ENCODE data around the gene MSH3. TPM values are rescaled to one million over a fixed set of nuclear protein-coding genes. Genes with fewer than 3 reads are reported as not detected.

The MSH3 gene
- total and polyA plus RNA-seq, 2 of the 8 experiments (the other 6 are each of a cell fraction or from before 2014, with no cell fraction given) = 3.6 to 22.6 TPM

DNA sequence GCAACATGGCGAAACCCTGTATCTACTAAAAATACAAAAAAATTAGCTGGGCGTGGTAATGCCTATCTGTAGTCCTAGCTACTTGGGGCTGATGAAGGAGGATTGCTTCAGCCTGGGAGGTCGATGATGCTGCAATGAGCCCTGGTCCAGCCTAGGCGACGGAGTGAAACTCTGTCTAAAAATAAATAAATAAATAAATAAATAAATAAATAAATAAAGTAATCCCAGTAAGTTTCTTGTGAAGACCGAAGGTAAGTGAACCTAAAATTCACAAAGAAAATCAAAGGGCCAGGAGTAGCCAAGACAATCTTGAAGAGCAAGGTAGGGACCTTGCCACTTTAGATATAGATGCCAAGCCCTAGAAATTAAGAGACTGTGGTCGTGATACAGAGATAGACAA is 68.5 kb downstream of the MSH3 start:
- Histone ChIP-seq H3K9me3 (ENCODE audit: insufficient read depth in 2 of 2, low read depth in 1 of 2, low read length in 1 of 2) (peaks cover 0 to 7% of the 10 kb centered on the region in 2 experiments; a peak in 1 of 4 replicates), H2BK5ac (ENCODE audit: low read depth, low read length) (no peak overlapping the region), H3K4ac (replicated peaks; ENCODE audit: insufficient read length, low read depth, low read length) (no peak overlapping the region), H3K14ac (ENCODE audit: insufficient read length) (no peak overlapping the region), H2BK120ac (replicated peaks; ENCODE audit: low read depth, low read length) (no peak overlapping the region), H3K36me3 (ENCODE audit: control insufficient read depth in 2 of 4, insufficient read depth in 4 of 4, low read length in 3 of 4) (peaks cover 0 to 14% (median 1%) of the 10 kb centered on the region in 4 experiments; a peak in 4 of 8 replicates), H2AFZ (ENCODE audit: low read length) (no peak overlapping the region), H4K8ac (ENCODE audit: extremely low read depth, insufficient read depth, low read length) (no peak overlapping the region), H3K79me1 (ENCODE audit: low read depth, low read length) (no peaks in the 10 kb centered on the region), H3K79me2 (ENCODE audit: control insufficient read depth in 1 of 2, insufficient read depth in 2 of 2, low read length in 2 of 2) (no peaks in the 10 kb centered on the region), H4K20me1 (replicated peaks in 1 of 2; ENCODE audit: control insufficient read depth in 1 of 2, insufficient read depth in 2 of 2, low read length in 2 of 2) (no peaks in the 10 kb centered on the region), H3K18ac (ENCODE audit: extremely low read depth, low read length) (no peak overlapping the region), H3K23me2 (ENCODE audit: low read depth, low read length) (no peaks in the 10 kb centered on the region), H3K4me1 (replicated peaks in 1 of 4; ENCODE audit: control insufficient read depth in 3 of 4, insufficient read depth in 4 of 4, low read length in 3 of 4) (no peaks in the 10 kb centered on the region), H2BK20ac (ENCODE audit: low read length) (no peak overlapping the region), H3K27ac (ENCODE audit: low read depth, low read length) (no peak overlapping the region), H3K27me3 (replicated peaks in 1 of 4; ENCODE audit: control insufficient read depth in 3 of 4, extremely low read depth in 1 of 4, insufficient read depth in 3 of 4, low read length in 3 of 4) (no peaks in the 10 kb centered on the region), H2BK15ac (ENCODE audit: low read length) (no peak overlapping the region), H4K91ac (replicated peaks; ENCODE audit: insufficient read length, low read length) (no peak overlapping the region), H3K56ac (replicated peaks; ENCODE audit: insufficient read length, low read depth, low read length) (no peak overlapping the region), H2BK12ac (ENCODE audit: low read depth, low read length) (no peak overlapping the region), H4K5ac (ENCODE audit: insufficient read length, low read depth, low read length) (no peak overlapping the region), H3K9ac (replicated peaks in 1 of 4; ENCODE audit: extremely low read depth in 1 of 4, low read depth in 3 of 4, low read length in 3 of 4) (no peak overlapping the region), H2AK5ac (ENCODE audit: low read depth, low read length) (no peak overlapping the region), H3K4me2 (ENCODE audit: insufficient read depth in 1 of 2, low read depth in 2 of 2, low read length in 2 of 2) (no peak overlapping the region), H3K23ac (ENCODE audit: insufficient read length) (no peak overlapping the region), H3K4me3 (ENCODE audit: extremely low read depth in 1 of 4, insufficient read depth in 2 of 4, low read depth in 3 of 4, low read length in 4 of 4) (no peak overlapping the region)
- POLR2A ChIA-PET (ENCODE audit: partially characterized antibody) = interaction anchor here (0.8 kb wide), 1 partner anchor 10 kb away, joined by 3 read pairs; no protein-coding TSS in a partner anchor
- CTCF ChIA-PET (ENCODE audit: partially characterized antibody) = interaction anchor here (1.7 kb wide), 1 partner anchor 11 kb away, joined by 5 read pairs; no protein-coding TSS in a partner anchor
- WGBS, 2 experiments (ENCODE audit: extremely low coverage in 1 of 2, insufficient coverage in 1 of 2, insufficient read length in 1 of 2, insufficient replicate concordance in 2 of 2, low coverage in 1 of 2, low lambda C conversion rate in 2 of 2, missing lambda C conversion rate in 1 of 2) = 93% methylated on average over 7 of the region's 7 CpGs; no CpG with 5 or more reads in 1 of the 2 experiments
- FAIRE-seq (no peak), DNase-seq (ENCODE audit: low read depth in 1 of 2, low spot score in 2 of 2) (no peak)
- TF ChIP-seq HDAC2 (IDR thresholded peaks at IDR 0.05; ENCODE audit: borderline replicate concordance in 1 of 2, low read depth in 2 of 2, low read length in 2 of 2) (no peak), SP2 (IDR thresholded peaks at IDR 0.05; ENCODE audit: low read length) (no peak), POU5F1 (IDR thresholded peaks at IDR 0.05; ENCODE audit: low read depth, low read length) (no peak), TAF1 (IDR thresholded peaks at IDR 0.05; ENCODE audit: low read depth, low read length) (no peak), TAF7 (optimal IDR thresholded peaks at IDR 0.05; ENCODE audit: borderline replicate concordance, low read depth, low read length) (no peak), MAX (IDR thresholded peaks at IDR 0.05) (no peak), CBX8 (IDR thresholded peaks at IDR 0.05; ENCODE audit: borderline replicate concordance, low read depth, low read length) (no peak), SUZ12 (IDR thresholded peaks at IDR 0.05; ENCODE audit: low read length) (no peak), KDM1A (IDR thresholded peaks at IDR 0.05; ENCODE audit: borderline replicate concordance, low read length) (no peak), RFX5 (IDR thresholded peaks at IDR 0.05; ENCODE audit: borderline replicate concordance, low read depth, low read length) (no peak), EGR1 (IDR thresholded peaks at IDR 0.05; ENCODE audit: borderline replicate concordance, low read depth, low read length) (no peak), ASH2L (IDR thresholded peaks at IDR 0.05; ENCODE audit: low read length) (no peak)

Data from H1 (cell line).